ENCODE measurements around the gene DMD. TPM values are rescaled to one million over a fixed set of nuclear protein-coding genes. Genes with fewer than 3 reads are reported as not detected.

DMD gene
- total RNA-seq, 4 donors from 2014 or later, result 18.7 to 69.5 (median 38.5) TPM

DNA sequence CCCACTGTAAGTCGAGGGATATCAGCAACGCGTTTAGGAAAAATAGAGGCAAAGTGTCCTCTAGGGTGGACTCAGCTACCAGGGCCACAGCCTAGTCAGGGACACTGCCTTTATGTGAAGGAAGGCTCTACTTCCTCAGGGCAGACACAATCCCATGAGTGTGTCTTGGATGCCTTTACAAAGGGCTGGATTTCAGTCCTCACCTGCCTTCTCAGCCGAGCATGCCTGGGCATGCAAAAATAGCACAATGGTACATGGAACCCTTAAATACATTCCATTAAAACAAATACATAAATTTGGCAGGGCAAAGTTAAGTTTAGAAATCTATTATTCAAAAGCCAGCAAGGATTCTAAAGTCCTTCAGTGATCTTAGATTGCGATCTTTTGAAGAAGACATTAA, 51.1 kb downstream of the DMD start:
- WGBS, result 84% methylated on average over 5 of the region's 5 CpGs
- Histone ChIP-seq H3K27me3 (no peaks in the 10 kb centered on the region), H3K4me1 (no peaks in the 10 kb centered on the region), H3K4me3 (no peak overlapping the region), H3K36me3 (no peaks in the 10 kb centered on the region), H3K27ac (no peak overlapping the region), H3K9me3 (no peaks in the 10 kb centered on the region)
- no peak for DNase-seq (ENCODE audit: low spot score in 2 of 2)
- TF ChIP-seq POLR2A (IDR thresholded peaks at IDR 0.05) (no peak), CTCF (IDR thresholded peaks at IDR 0.05) (no peak), POLR2AphosphoS5 (IDR thresholded peaks at IDR 0.05) (no peak), EP300 (IDR thresholded peaks at IDR 0.05) (no peak)

- Histone ChIP-seq H3K9me3 (no peaks in the 10 kb centered on the region), H3K36me3 (no peaks in the 10 kb centered on the region), H3K4me3 (no peak overlapping the region), H3K4me1 (no peaks in the 10 kb centered on the region), H3K27me3 (no peaks in the 10 kb centered on the region), H3K27ac (no peak overlapping the region)
- TF ChIP-seq POLR2AphosphoS5 (IDR thresholded peaks at IDR 0.05) (no peak), CTCF (IDR thresholded peaks at IDR 0.05) (no peak), EP300 (IDR thresholded peaks at IDR 0.05) (no peak), POLR2A (IDR thresholded peaks at IDR 0.05) (no peak)
- WGBS, result 71% methylated on average over 2 of the region's 2 CpGs
- no peak for DNase-seq (ENCODE audit: low spot score in 2 of 2)
These were observed 55.1 kb downstream of the DMD start for GRCh38 chrX:33156152-33156726.

- WGBS, result 87% methylated on average over 4 of the region's 4 CpGs
- H3K27ac ChIP-seq, result no peak overlapping the region
- no peaks in the 10 kb centered on the region for H3K36me3 ChIP-seq
- no peak overlapping the region for H3K4me3 ChIP-seq
- H3K27me3 ChIP-seq, result no peaks in the 10 kb centered on the region
- H3K9me3 ChIP-seq, result no peaks in the 10 kb centered on the region
- H3K4me1 ChIP-seq, result no peaks in the 10 kb centered on the region
- DNase-seq (ENCODE audit: low spot score in 2 of 2), result no peak
- TF ChIP-seq POLR2A (IDR thresholded peaks at IDR 0.05) (no peak), EP300 (IDR thresholded peaks at IDR 0.05) (no peak), CTCF (IDR thresholded peaks at IDR 0.05) (no peak), POLR2AphosphoS5 (IDR thresholded peaks at IDR 0.05) (no peak)
These were observed 61.8 kb downstream of the DMD start for GRCh38 chrX:33149580-33149979.

GRCh38 chrX:33149085-33149484, 62.3 kb downstream of the DMD start:
- no peak for DNase-seq (ENCODE audit: low spot score in 2 of 2)
- H3K4me3 ChIP-seq, result no peak overlapping the region
- H3K9me3 ChIP-seq, result no peaks in the 10 kb centered on the region
- no peaks in the 10 kb centered on the region for H3K4me1 ChIP-seq
- H3K36me3 ChIP-seq, result no peaks in the 10 kb centered on the region
- no peak overlapping the region for H3K27ac ChIP-seq
- TF ChIP-seq EP300 (IDR thresholded peaks at IDR 0.05) (no peak), POLR2A (IDR thresholded peaks at IDR 0.05) (no peak), CTCF (IDR thresholded peaks at IDR 0.05) (no peak), POLR2AphosphoS5 (IDR thresholded peaks at IDR 0.05) (no peak)
- WGBS, result 82% methylated on average over 4 of the region's 5 CpGs
- H3K27me3 ChIP-seq, result no peaks in the 10 kb centered on the region

GRCh38 chrX:33142331-33142730, 69.0 kb downstream of the DMD start:
- H3K4me1 ChIP-seq, result no peaks in the 10 kb centered on the region
- H3K4me3 ChIP-seq, result no peak overlapping the region
- no peak overlapping the region for H3K27ac ChIP-seq
- WGBS, result 91% methylated on average over 8 of the region's 8 CpGs
- H3K9me3 ChIP-seq, result no peaks in the 10 kb centered on the region
- no peak for TF ChIP-seq POLR2A (IDR thresholded peaks at IDR 0.05)
- TF ChIP-seq CTCF (IDR thresholded peaks at IDR 0.05), result no peak
- no peak for TF ChIP-seq POLR2AphosphoS5 (IDR thresholded peaks at IDR 0.05)
- TF ChIP-seq EP300 (IDR thresholded peaks at IDR 0.05), result no peak
- no peaks in the 10 kb centered on the region for H3K36me3 ChIP-seq
- H3K27me3 ChIP-seq, result no peaks in the 10 kb centered on the region
- DNase-seq (ENCODE audit: low spot score in 2 of 2), result no peak
